OCI-LY1 (cell line): ENCODE data around the gene GSC2.

Experiments used
- H2AFZ ChIP-seq: fragments of 200-600 bp; sonication (generic), shearing (Covaris generic); 2 replicates; pipeline ENCODE4 v1.6.0; 2014; ENCODE audit warnings: antibody characterized with exemption, mild to moderate bottlenecking, low read length
- H3F3A ChIP-seq: fragments of 200-600 bp; sonication (generic), shearing (Covaris generic); 2 replicates; pipeline ENCODE4 v1.6.0; 2014; ENCODE audit warnings: mild to moderate bottlenecking, antibody characterized with exemption, low read length, moderate library complexity; ENCODE audit not compliant: insufficient read depth
- H3K27ac ChIP-seq: fragments of 200-600 bp; sonication (generic); 2 replicates; pipeline ENCODE4 v1.5.1; 2014; ENCODE audit warnings: low read length, mixed run types, mild to moderate bottlenecking, low read depth; ENCODE audit not compliant: poor library complexity, severe bottlenecking
- H3K27me3 ChIP-seq: fragments of 200-600 bp; sonication (generic); 2 replicates; pipeline ENCODE4 v1.6.0; 2014; ENCODE audit warnings: antibody characterized with exemption, mild to moderate bottlenecking, low read length, moderate library complexity; ENCODE audit not compliant: insufficient read depth
- H3K36me3 ChIP-seq: fragments of 200-600 bp; sonication (generic); 2 replicates; pipeline ENCODE4 v1.6.1; 2014; ENCODE audit warnings: mild to moderate bottlenecking, antibody characterized with exemption, low read length, moderate library complexity, mixed read lengths; ENCODE audit not compliant: insufficient read depth
- H3K4me1 ChIP-seq: fragments of 200-600 bp; sonication (generic); 2 replicates; pipeline ENCODE4 v1.5.1; 2014; ENCODE audit warnings: mild to moderate bottlenecking, low read length, moderate library complexity; ENCODE audit not compliant: insufficient read depth, severe bottlenecking
- H3K4me2 ChIP-seq: fragments of 200-600 bp; sonication (generic), shearing (Covaris generic); 2 replicates; pipeline ENCODE4 v1.6.1; 2014; ENCODE audit warnings: low read length
- H3K4me3 ChIP-seq: fragments of 200-600 bp; sonication (generic); 2 replicates; pipeline ENCODE4 v1.5.1; 2014; ENCODE audit warnings: low read length, low read depth, mild to moderate bottlenecking, mixed read lengths; ENCODE audit not compliant: poor library complexity, severe bottlenecking
- H3K79me2 ChIP-seq: fragments of 200-600 bp; shearing (Covaris generic); 2 replicates; pipeline ENCODE4 v1.6.1; 2016; ENCODE audit warnings: mixed run types, low read length, mixed read lengths; ENCODE audit not compliant: insufficient read depth
- H3K9ac ChIP-seq: fragments of 200-600 bp; sonication (generic), shearing (Covaris generic); 2 replicates; pipeline ENCODE4 v1.6.1; 2014; ENCODE audit warnings: mild to moderate bottlenecking, low read length, mixed read lengths
- H3K9me2 ChIP-seq: fragments of 200-600 bp; sonication (generic), shearing (Covaris generic); 2 replicates; pipeline ENCODE4 v1.6.1; 2014; ENCODE audit warnings: low read depth, mild to moderate bottlenecking, low read length, mixed read lengths
- H3K9me3 ChIP-seq: fragments of 200-600 bp; shearing (Covaris generic); 2 replicates; pipeline ENCODE4 v1.6.1; 2014; ENCODE audit warnings: low read length, mixed read lengths
- H4K20me1 ChIP-seq: fragments of 200-600 bp; sonication (generic), shearing (Covaris generic); 2 replicates; pipeline ENCODE4 v1.6.0; 2016; ENCODE audit warnings: mild to moderate bottlenecking, low read length; ENCODE audit not compliant: insufficient read depth
- EZH2 ChIP-seq: fragments of 200-600 bp; sonication (generic), shearing (Covaris generic); IDR thresholded peaks from 2 replicates; pipeline ENCODE4 v1.8.0; 2017; ENCODE audit warnings: borderline replicate concordance, mixed run types, mild to moderate bottlenecking, antibody characterized with exemption, low read length, moderate library complexity, mixed read lengths
- TF ChIP-seq, protein P1 (sequence below): fragments of 200-600 bp; sonication (generic), shearing (Covaris generic); IDR thresholded peaks from 2 replicates; pipeline ENCODE4 v1.5.1; 2017; ENCODE audit warnings: mild to moderate bottlenecking, antibody characterized with exemption, low read length, moderate library complexity, mixed read lengths

Gene GSC2

DNA sequence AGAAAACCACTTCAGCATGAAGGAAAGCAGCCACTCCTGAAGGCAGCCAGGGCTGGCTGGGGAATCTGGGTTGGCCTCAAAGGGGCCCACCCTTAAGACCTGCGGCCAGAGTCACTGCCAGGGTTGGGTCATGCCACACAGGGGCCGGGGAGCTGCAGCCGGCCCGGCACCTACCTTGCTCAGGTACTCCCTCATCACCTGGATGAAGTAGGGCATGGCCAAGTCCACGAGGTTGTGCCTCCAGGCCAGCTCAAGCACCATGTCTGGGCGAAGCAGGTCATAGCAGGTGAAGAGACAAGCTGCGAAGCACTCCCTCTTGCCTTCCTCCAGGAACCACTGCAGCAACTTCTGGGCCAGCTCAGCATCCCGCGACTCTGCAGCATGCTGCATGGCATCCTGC is 33.1 kb upstream of the GSC2 start:
- peaks cover 8% of the 10 kb centered on the region for H3K4me1 ChIP-seq
- H3K4me3 ChIP-seq, result no peak overlapping the region
- no peaks in the 10 kb centered on the region for H3F3A ChIP-seq
- no peaks in the 10 kb centered on the region for H3K9me3 ChIP-seq
- H4K20me1 ChIP-seq, result no peaks in the 10 kb centered on the region
- no peaks in the 10 kb centered on the region for H3K9me2 ChIP-seq
- H3K79me2 ChIP-seq, result no peaks in the 10 kb centered on the region
- H3K36me3 ChIP-seq, result no peaks in the 10 kb centered on the region
- no peaks in the 10 kb centered on the region; the same call in 1 of the 2 replicates for H3K27me3 ChIP-seq
- no peak for TF ChIP-seq EZH2
- TF ChIP-seq, protein P1, sequence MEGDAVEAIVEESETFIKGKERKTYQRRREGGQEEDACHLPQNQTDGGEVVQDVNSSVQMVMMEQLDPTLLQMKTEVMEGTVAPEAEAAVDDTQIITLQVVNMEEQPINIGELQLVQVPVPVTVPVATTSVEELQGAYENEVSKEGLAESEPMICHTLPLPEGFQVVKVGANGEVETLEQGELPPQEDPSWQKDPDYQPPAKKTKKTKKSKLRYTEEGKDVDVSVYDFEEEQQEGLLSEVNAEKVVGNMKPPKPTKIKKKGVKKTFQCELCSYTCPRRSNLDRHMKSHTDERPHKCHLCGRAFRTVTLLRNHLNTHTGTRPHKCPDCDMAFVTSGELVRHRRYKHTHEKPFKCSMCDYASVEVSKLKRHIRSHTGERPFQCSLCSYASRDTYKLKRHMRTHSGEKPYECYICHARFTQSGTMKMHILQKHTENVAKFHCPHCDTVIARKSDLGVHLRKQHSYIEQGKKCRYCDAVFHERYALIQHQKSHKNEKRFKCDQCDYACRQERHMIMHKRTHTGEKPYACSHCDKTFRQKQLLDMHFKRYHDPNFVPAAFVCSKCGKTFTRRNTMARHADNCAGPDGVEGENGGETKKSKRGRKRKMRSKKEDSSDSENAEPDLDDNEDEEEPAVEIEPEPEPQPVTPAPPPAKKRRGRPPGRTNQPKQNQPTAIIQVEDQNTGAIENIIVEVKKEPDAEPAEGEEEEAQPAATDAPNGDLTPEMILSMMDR, result no peak
- no peak overlapping the region for H2AFZ ChIP-seq
- no peak overlapping the region for H3K27ac ChIP-seq
- H3K4me2 ChIP-seq, result no peak overlapping the region
- no peak overlapping the region for H3K9ac ChIP-seq

DNA sequence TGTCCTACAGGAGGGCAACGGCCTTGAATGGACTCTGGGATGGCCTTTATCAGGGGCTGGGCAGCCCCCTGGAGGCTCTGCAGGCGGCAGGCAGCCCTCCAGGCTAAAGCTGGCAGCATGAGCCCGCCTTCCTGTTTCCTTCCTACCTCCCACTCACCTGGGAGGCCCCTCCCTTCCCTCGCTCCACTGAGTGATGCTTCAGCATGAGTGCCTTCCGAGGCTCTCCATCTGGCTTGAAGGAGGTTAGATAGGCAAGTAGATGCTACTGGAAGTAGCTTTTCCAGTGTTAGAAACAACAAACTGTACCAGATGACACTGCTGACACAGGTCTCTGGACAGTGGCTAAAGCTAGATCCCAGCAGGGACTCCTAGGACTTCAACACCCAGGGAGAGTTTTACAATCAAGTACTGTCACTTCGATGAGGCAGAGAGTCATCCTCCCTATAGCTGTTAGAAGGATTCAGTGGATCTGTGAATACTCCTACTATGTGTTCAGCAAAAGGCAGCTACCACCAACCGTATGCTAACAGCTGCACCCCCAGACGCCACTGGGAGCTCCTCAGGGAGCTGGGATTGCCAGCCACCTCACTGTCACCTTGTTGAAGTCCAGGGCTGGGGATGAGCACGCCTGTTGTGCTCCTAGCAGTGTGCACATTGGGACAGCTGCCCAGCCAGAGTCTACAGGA is 32.5 kb upstream of the GSC2 start:
- Histone ChIP-seq H4K20me1 (no peaks in the 10 kb centered on the region), H3K36me3 (no peaks in the 10 kb centered on the region), H3F3A (no peaks in the 10 kb centered on the region), H3K27me3 (no peaks in the 10 kb centered on the region; the same call in 1 of the 2 replicates), H3K9ac (no peak overlapping the region), H3K9me2 (no peaks in the 10 kb centered on the region), H2AFZ (no peak overlapping the region), H3K9me3 (no peaks in the 10 kb centered on the region), H3K27ac (no peak overlapping the region), H3K4me2 (no peak overlapping the region), H3K4me1 (peaks cover 9% of the 10 kb centered on the region), H3K4me3 (no peak overlapping the region), H3K79me2 (no peaks in the 10 kb centered on the region)
- TF ChIP-seq, protein P1, result no peak
- no peak for TF ChIP-seq EZH2

DNA sequence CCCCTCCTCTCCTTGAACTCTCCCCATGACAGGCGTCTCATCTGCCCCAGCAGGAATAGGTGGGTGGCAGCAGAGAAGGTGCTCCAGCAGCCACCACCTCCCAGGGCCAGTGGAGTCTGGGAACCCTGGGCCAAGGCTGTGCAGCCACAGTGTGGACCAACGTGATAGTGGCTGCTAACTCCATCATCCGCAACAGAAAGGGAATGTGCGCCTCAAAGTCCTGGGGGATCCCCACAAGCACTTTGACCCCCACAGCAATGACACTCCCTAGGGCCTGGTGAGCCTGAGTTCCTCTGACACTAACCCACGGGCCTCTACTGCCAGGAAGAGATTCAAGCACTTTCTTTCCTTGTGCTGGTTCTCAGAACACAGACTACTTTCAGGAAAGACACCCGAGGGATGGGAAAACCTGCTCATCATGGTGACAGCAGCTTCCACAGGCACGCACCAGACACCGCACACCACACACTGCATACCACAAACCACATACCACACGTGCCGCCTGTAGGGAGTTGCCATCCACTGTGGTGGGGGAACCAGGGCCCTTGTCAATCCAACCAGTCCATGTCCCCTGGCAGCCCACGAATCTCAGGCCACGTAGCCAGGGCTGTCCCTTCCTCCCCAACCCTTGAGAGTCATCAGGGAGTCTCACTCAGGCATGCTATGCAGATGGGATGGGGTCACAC is 31.8 kb upstream of the GSC2 start:
- TF ChIP-seq, protein P1, result no peak
- TF ChIP-seq EZH2, result no peak
- Histone ChIP-seq H3K36me3 (no peaks in the 10 kb centered on the region), H3K4me2 (no peak overlapping the region)

More for the DNA sequence above, 31.8 kb upstream of the GSC2 start:
- Histone ChIP-seq H3K4me3 (no peak overlapping the region), H3K27me3 (no peaks in the 10 kb centered on the region; the same call in 1 of the 2 replicates), H3F3A (no peaks in the 10 kb centered on the region), H3K9me2 (no peaks in the 10 kb centered on the region), H3K4me1 (peaks cover 16% of the 10 kb centered on the region), H3K9ac (no peak overlapping the region), H3K27ac (no peak overlapping the region), H3K9me3 (no peaks in the 10 kb centered on the region), H4K20me1 (no peaks in the 10 kb centered on the region), H3K79me2 (no peaks in the 10 kb centered on the region), H2AFZ (no peak overlapping the region)
